Measurements from ENCODE around the gene NOXO1. TPM values are rescaled to one million over a fixed set of nuclear protein-coding genes. Genes with fewer than 3 reads are reported as not detected.

The NOXO1 gene
- total and polyA plus RNA-seq, 2 experiments from 2014 or later = 2.3 to 6.0 TPM

DNA sequence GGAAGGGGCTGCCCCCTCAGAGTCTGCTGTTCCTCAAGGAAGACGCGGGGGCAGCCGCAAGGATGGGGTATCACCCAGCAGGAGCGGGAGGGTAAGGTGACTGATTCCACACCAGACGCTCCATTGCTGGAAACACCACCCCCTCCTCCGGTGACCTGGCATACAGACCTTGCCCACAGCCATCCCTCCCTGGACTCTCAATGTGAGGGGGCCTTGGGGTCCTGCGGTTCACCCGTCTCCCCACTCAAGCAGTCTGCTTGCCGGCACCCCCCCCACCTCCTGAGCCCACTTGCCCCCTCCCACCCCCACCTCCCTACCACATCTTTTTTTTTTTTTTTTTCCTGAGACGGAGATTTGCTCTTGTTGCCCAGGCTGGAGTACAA is 50.9 kb downstream of the NOXO1 start:
- Histone ChIP-seq H3K27ac (no peak overlapping the region), H3K4me2 (no peak overlapping the region), H2AFZ (peak overlapping the region; percentile 76), H4K20me1 (ENCODE audit: insufficient read depth, poor library complexity, severe bottlenecking) (no peaks in the 10 kb centered on the region), H3K4me1 (ENCODE audit: insufficient read depth) (no peaks in the 10 kb centered on the region), H3K4me3 (no peak overlapping the region), H3K27me3 (no peaks in the 10 kb centered on the region), H3K9me3 (ENCODE audit: low read depth) (no peaks in the 10 kb centered on the region), H3K79me2 (no peaks in the 10 kb centered on the region), H3K36me3 (replicated peaks; ENCODE audit: insufficient read depth, low read depth) (no peaks in the 10 kb centered on the region), H3K9me2 (replicated peaks; ENCODE audit: insufficient read depth) (no peaks in the 10 kb centered on the region)
- TF ChIP-seq CTCF (IDR thresholded peaks at IDR 0.05; ENCODE audit: poor library complexity) (no peak), EZH2phosphoT487 (IDR thresholded peaks at IDR 0.05; ENCODE audit: low read depth, severe bottlenecking, unreplicated experiment) (no peak), EZH2 (IDR thresholded peaks at IDR 0.05; ENCODE audit: borderline replicate concordance) (no peak)
- DNase-seq (ENCODE audit: low spot score) = no peak
- WGBS (ENCODE audit: low lambda C conversion rate, missing lambda C conversion rate) = 94% methylated on average over 8 of the region's 10 CpGs

DNA sequence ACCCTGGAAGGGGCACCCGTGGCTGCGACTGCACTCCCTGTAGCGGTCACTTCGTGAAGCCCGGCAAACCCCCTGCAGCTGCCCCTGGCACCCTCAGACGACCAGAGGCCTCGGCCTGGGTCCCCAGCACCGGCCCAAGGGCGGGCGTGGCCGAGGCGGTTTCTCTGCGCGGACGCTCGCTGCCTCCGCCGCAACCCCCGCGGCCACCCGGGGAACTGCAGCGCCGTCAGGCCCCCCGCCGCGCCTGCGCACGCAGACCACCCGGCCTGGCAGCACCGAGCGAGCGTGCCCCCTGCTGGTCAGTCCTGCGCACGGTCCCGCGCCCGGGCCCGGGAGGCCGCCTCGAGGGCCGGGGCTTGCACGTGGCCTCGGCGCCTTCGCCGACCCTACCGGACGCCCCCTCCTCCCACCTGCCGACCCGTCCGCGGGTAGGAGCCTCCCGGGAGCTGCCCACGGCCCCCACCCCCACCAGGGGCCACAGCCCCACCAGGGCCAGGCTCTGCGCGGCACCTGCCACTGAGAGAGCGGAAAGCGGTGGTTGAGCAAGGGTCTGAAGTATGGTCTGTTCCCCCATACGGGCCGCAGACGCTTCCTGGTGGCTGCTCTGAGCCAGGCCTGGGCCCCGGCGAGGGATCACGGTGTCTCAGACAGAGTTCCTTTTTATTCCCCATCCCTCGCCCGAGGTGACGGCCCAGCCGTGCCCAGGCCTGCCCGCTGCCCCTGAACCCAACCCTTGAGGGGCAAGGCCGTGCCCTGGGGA is 51.5 kb downstream of the NOXO1 start:
- Histone ChIP-seq H4K20me1 (ENCODE audit: insufficient read depth, poor library complexity, severe bottlenecking) (no peaks in the 10 kb centered on the region), H3K27ac (peak overlapping the region; percentile 56), H2AFZ (peak overlapping the region; percentile 99), H3K79me2 (no peaks in the 10 kb centered on the region), H3K9me3 (ENCODE audit: low read depth) (no peaks in the 10 kb centered on the region), H3K4me1 (ENCODE audit: insufficient read depth) (no peaks in the 10 kb centered on the region), H3K9me2 (replicated peaks; ENCODE audit: insufficient read depth) (no peaks in the 10 kb centered on the region), H3K36me3 (replicated peaks; ENCODE audit: insufficient read depth, low read depth) (no peaks in the 10 kb centered on the region), H3K27me3 (no peaks in the 10 kb centered on the region), H3K4me3 (peak overlapping the region; percentile 77), H3K4me2 (peak overlapping the region; percentile 99)
- 31% methylated on average over 33 of the region's 70 CpGs for WGBS (ENCODE audit: low lambda C conversion rate, missing lambda C conversion rate)
- peak; percentile 95 for DNase-seq (ENCODE audit: low spot score)
- no peak for TF ChIP-seq EZH2phosphoT487 (IDR thresholded peaks at IDR 0.05; ENCODE audit: low read depth, severe bottlenecking, unreplicated experiment)
- TF ChIP-seq EZH2 (IDR thresholded peaks at IDR 0.05; ENCODE audit: borderline replicate concordance) = no peak
- TF ChIP-seq CTCF (IDR thresholded peaks at IDR 0.05; ENCODE audit: poor library complexity) = peak; percentile 86

DNA sequence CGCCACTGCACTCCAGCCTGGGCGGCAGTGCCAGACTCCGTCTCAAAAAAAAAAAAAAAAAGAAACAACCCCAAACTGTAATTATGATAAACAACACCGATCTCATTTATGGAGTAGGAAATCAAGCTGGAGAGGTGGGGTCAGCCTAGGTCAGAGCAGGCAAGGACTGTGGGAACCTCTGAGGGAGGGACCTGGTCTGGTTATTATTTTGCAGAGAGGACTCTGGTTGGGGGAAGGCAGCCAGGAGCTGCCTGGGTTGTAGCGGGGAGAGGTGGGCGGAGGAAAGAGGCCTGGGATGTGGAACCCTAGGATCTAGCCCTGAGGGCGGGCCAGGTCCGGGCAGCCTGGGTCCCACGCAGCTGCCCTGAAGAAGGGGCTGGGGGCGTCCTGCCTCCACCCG is 52.2 kb downstream of the NOXO1 start:
- WGBS (ENCODE audit: low lambda C conversion rate, missing lambda C conversion rate) = 54% methylated on average over 5 of the region's 11 CpGs
- Histone ChIP-seq H3K79me2 (no peaks in the 10 kb centered on the region), H3K4me3 (peak overlapping the region; percentile 77), H2AFZ (peak overlapping the region; percentile 99), H3K27me3 (no peaks in the 10 kb centered on the region), H3K9me2 (replicated peaks; ENCODE audit: insufficient read depth) (no peaks in the 10 kb centered on the region), H3K4me1 (ENCODE audit: insufficient read depth) (peaks cover 3% of the 10 kb centered on the region), H3K36me3 (replicated peaks; ENCODE audit: insufficient read depth, low read depth) (no peaks in the 10 kb centered on the region), H3K4me2 (peak overlapping the region; percentile 99), H3K27ac (peak overlapping the region; percentile 56), H3K9me3 (ENCODE audit: low read depth) (no peaks in the 10 kb centered on the region), H4K20me1 (ENCODE audit: insufficient read depth, poor library complexity, severe bottlenecking) (no peaks in the 10 kb centered on the region)
- TF ChIP-seq EZH2phosphoT487 (IDR thresholded peaks at IDR 0.05; ENCODE audit: low read depth, severe bottlenecking, unreplicated experiment) (no peak), CTCF (IDR thresholded peaks at IDR 0.05; ENCODE audit: poor library complexity) (no peak), EZH2 (IDR thresholded peaks at IDR 0.05; ENCODE audit: borderline replicate concordance) (no peak)
- no peak for DNase-seq (ENCODE audit: low spot score)

Small RNAs within 50 kb of the gene (small RNA-seq; reads per million reads assigned to genes)
- gene AC005363.2 = not detected
- not detected for gene RN7SL219P
- gene SNORA10 = not detected
- not detected for gene SNORA64

Other genes starting within 250 kb of the NOXO1 start
Only the 30 nearest of the 31 such genes appear.
- 34.8 and 51.7 TPM in 2 replicates for gene NME3, start 209.9 kb downstream of the NOXO1 start, total RNA-seq
- gene NME3, start 209.9 kb downstream of the NOXO1 start, polyA plus RNA-seq = 86.6 and 104 TPM in 2 replicates
- gene EME2, start 208.7 kb downstream of the NOXO1 start, total RNA-seq = 12.0 and 17.7 TPM in 2 replicates
- gene EME2, start 208.7 kb downstream of the NOXO1 start, polyA plus RNA-seq = 20.8 and 28.2 TPM in 2 replicates
- 115 and 116 TPM in 2 replicates for gene MRPS34, start 208.3 kb downstream of the NOXO1 start, total RNA-seq
- 155 TPM in 2 replicates for gene MRPS34, start 208.3 kb downstream of the NOXO1 start, polyA plus RNA-seq
- gene SPSB3, start 198.9 kb downstream of the NOXO1 start, total RNA-seq = 34.4 and 38.8 TPM in 2 replicates
- 64.6 and 76.4 TPM in 2 replicates for gene SPSB3, start 198.9 kb downstream of the NOXO1 start, polyA plus RNA-seq
- gene NUBP2, start 198.5 kb downstream of the NOXO1 start, total RNA-seq = 72.7 and 85.4 TPM in 2 replicates
- gene NUBP2, start 198.5 kb downstream of the NOXO1 start, polyA plus RNA-seq = 92.9 and 101 TPM in 2 replicates
- 10.6 and 11.2 TPM in 2 replicates for gene IGFALS, start 187.8 kb downstream of the NOXO1 start, total RNA-seq
- gene IGFALS, start 187.8 kb downstream of the NOXO1 start, polyA plus RNA-seq = 10.7 and 12.6 TPM in 2 replicates
- 55.6 and 69.3 TPM in 2 replicates for gene HAGH, start 154.6 kb downstream of the NOXO1 start, total RNA-seq
- 91.7 and 113 TPM in 2 replicates for gene HAGH, start 154.6 kb downstream of the NOXO1 start, polyA plus RNA-seq
- gene FAHD1, start 154.3 kb downstream of the NOXO1 start, total RNA-seq = 80.6 and 101 TPM in 2 replicates
- gene FAHD1, start 154.3 kb downstream of the NOXO1 start, polyA plus RNA-seq = 59.4 and 76.6 TPM in 2 replicates
- gene MEIOB, start 109.3 kb downstream of the NOXO1 start, total RNA-seq = 0.60 TPM in 1 of 2 replicates, not detected in the other
- 0.28 TPM in 1 of 2 replicates, not detected in the other for gene MEIOB, start 109.3 kb downstream of the NOXO1 start, polyA plus RNA-seq
- not detected in 2 replicates for gene HS3ST6, start 63.1 kb downstream of the NOXO1 start, total RNA-seq
- 0.41 and 0.63 TPM in 2 replicates for gene HS3ST6, start 63.1 kb downstream of the NOXO1 start, polyA plus RNA-seq
- gene MSRB1, start 38.3 kb downstream of the NOXO1 start, total RNA-seq = 31.3 and 43.4 TPM in 2 replicates
- gene MSRB1, start 38.3 kb downstream of the NOXO1 start, polyA plus RNA-seq = 48.7 and 62.4 TPM in 2 replicates
- not detected in 2 replicates for gene RPL3L, start 26.8 kb downstream of the NOXO1 start, total RNA-seq
- 0.08 TPM in 1 of 2 replicates, not detected in the other for gene RPL3L, start 26.8 kb downstream of the NOXO1 start, polyA plus RNA-seq
- 162 and 234 TPM in 2 replicates for gene NDUFB10, start 21.9 kb downstream of the NOXO1 start, total RNA-seq
- 244 and 251 TPM in 2 replicates for gene NDUFB10, start 21.9 kb downstream of the NOXO1 start, polyA plus RNA-seq
- 1,991 and 2,285 TPM in 2 replicates for gene RPS2, start 16.6 kb downstream of the NOXO1 start, total RNA-seq
- 1,449 and 1,663 TPM in 2 replicates for gene RPS2, start 16.6 kb downstream of the NOXO1 start, polyA plus RNA-seq
- not detected in 2 replicates for gene RNF151, start 14.6 kb downstream of the NOXO1 start, total RNA-seq
- gene RNF151, start 14.6 kb downstream of the NOXO1 start, polyA plus RNA-seq = not detected in 2 replicates
- gene TBL3, start 9.4 kb downstream of the NOXO1 start, total RNA-seq = 19.9 and 24.2 TPM in 2 replicates
- 48.5 and 56.3 TPM in 2 replicates for gene TBL3, start 9.4 kb downstream of the NOXO1 start, polyA plus RNA-seq
- 34.0 and 34.9 TPM in 2 replicates for gene GFER, start 2.7 kb upstream of the NOXO1 start, total RNA-seq
- gene GFER, start 2.7 kb upstream of the NOXO1 start, polyA plus RNA-seq = 44.0 and 56.8 TPM in 2 replicates
- gene SYNGR3, start 8.5 kb upstream of the NOXO1 start, total RNA-seq = 1.4 and 2.2 TPM in 2 replicates
- 1.5 and 2.5 TPM in 2 replicates for gene SYNGR3, start 8.5 kb upstream of the NOXO1 start, polyA plus RNA-seq
- 22.8 and 42.6 TPM in 2 replicates for gene ZNF598, start 28.4 kb upstream of the NOXO1 start, total RNA-seq
- 29.5 and 36.8 TPM in 2 replicates for gene ZNF598, start 28.4 kb upstream of the NOXO1 start, polyA plus RNA-seq
- 2.7 and 4.1 TPM in 2 replicates for gene NPW, start 38.3 kb upstream of the NOXO1 start, total RNA-seq
- 45.2 and 57.6 TPM in 2 replicates for gene NPW, start 38.3 kb upstream of the NOXO1 start, polyA plus RNA-seq
- 25.9 and 29.6 TPM in 2 replicates for gene NHERF2, start 45.4 kb upstream of the NOXO1 start, total RNA-seq
- 37.7 and 43.8 TPM in 2 replicates for gene NHERF2, start 45.4 kb upstream of the NOXO1 start, polyA plus RNA-seq
- 19.6 and 20.2 TPM in 2 replicates for gene NTHL1, start 66.4 kb upstream of the NOXO1 start, total RNA-seq
- 23.4 and 28.5 TPM in 2 replicates for gene NTHL1, start 66.4 kb upstream of the NOXO1 start, polyA plus RNA-seq
- 39.5 and 41.8 TPM in 2 replicates for gene TSC2, start 66.5 kb upstream of the NOXO1 start, total RNA-seq
- 78.7 and 113 TPM in 2 replicates for gene TSC2, start 66.5 kb upstream of the NOXO1 start, polyA plus RNA-seq
- 40.2 and 60.6 TPM in 2 replicates for gene PKD1, start 154.4 kb upstream of the NOXO1 start, total RNA-seq
- gene PKD1, start 154.4 kb upstream of the NOXO1 start, polyA plus RNA-seq = 35.9 and 49.3 TPM in 2 replicates
- 4.1 and 8.3 TPM in 2 replicates for gene RAB26, start 167.2 kb upstream of the NOXO1 start, total RNA-seq
- gene RAB26, start 167.2 kb upstream of the NOXO1 start, polyA plus RNA-seq = 11.3 and 15.0 TPM in 2 replicates
- 55.1 and 73.4 TPM in 2 replicates for gene TRAF7, start 174.3 kb upstream of the NOXO1 start, total RNA-seq
- gene TRAF7, start 174.3 kb upstream of the NOXO1 start, polyA plus RNA-seq = 30.0 and 37.4 TPM in 2 replicates
- 0.47 and 0.80 TPM in 2 replicates for gene CASKIN1, start 215.1 kb upstream of the NOXO1 start, total RNA-seq
- 1.7 TPM in 2 replicates for gene CASKIN1, start 215.1 kb upstream of the NOXO1 start, polyA plus RNA-seq
- 28.3 and 52.4 TPM in 2 replicates for gene MLST8, start 224.0 kb upstream of the NOXO1 start, total RNA-seq
- gene MLST8, start 224.0 kb upstream of the NOXO1 start, polyA plus RNA-seq = 87.3 and 88.3 TPM in 2 replicates
- gene BRICD5, start 229.4 kb upstream of the NOXO1 start, total RNA-seq = 3.3 and 9.9 TPM in 2 replicates
- 6.2 and 14.8 TPM in 2 replicates for gene BRICD5, start 229.4 kb upstream of the NOXO1 start, polyA plus RNA-seq
- gene PGP, start 233.4 kb upstream of the NOXO1 start, total RNA-seq = 20.6 and 24.8 TPM in 2 replicates
- 34.2 and 38.0 TPM in 2 replicates for gene PGP, start 233.4 kb upstream of the NOXO1 start, polyA plus RNA-seq